NCI-H2081 (cell line): ENCODE measurements around the gene ATOSA.

Experiments
- DNase-seq, 2 experiments: peaks; one replicate each; lab custom pipeline; 2025; lab: John Stamatoyannopoulos, UW

The ATOSA gene

GRCh38 chr15:52682200-52682599 is 3.0 kb upstream of the ATOSA start:
- no peak for DNase-seq

GRCh38 chr15:52681441-52681840 is 2.3 kb upstream of the ATOSA start:
- DNase-seq = no peak

- no peak for DNase-seq
Measured at GRCh38 chr15:52680761-52681160, 1.6 kb upstream of the ATOSA start.

GRCh38 chr15:52680041-52680391 is 828 bp upstream of the ATOSA start:
- DNase-seq = no peak

- DNase-seq = peak; percentile 65 to 81
Measured at GRCh38 chr15:52678468-52679231, 538 bp downstream of the ATOSA start.

GRCh38 chr15:52677593-52678467 is 1.4 kb downstream of the ATOSA start:
- DNase-seq = peak; percentile 60 to 70

GRCh38 chr15:52674831-52675230 is 4.4 kb downstream of the ATOSA start:
- no peak for DNase-seq

GRCh38 chr15:52673734-52674133 is 5.5 kb downstream of the ATOSA start:
- no peak for DNase-seq

GRCh38 chr15:52673312-52673711 is 5.9 kb downstream of the ATOSA start:
- DNase-seq = no peak

GRCh38 chr15:52672661-52673060 is 6.5 kb downstream of the ATOSA start:
- no peak for DNase-seq

- no peak for DNase-seq
Measured at GRCh38 chr15:52670087-52670486, 9.1 kb downstream of the ATOSA start.

- no peak for DNase-seq
Measured at GRCh38 chr15:52668133-52668532, 11.1 kb downstream of the ATOSA start.

GRCh38 chr15:52667597-52667996 is 11.6 kb downstream of the ATOSA start:
- DNase-seq = no peak

- no peak for DNase-seq
Measured at GRCh38 chr15:52663536-52664294, 15.5 kb downstream of the ATOSA start.

- no peak for DNase-seq
Measured at GRCh38 chr15:52661909-52662308, 17.3 kb downstream of the ATOSA start.

- DNase-seq = no peak
Measured at GRCh38 chr15:52660192-52660591, 19.0 kb downstream of the ATOSA start.

GRCh38 chr15:52658955-52659354 is 20.2 kb downstream of the ATOSA start:
- DNase-seq = no peak

GRCh38 chr15:52657338-52657737 is 21.9 kb downstream of the ATOSA start:
- no peak for DNase-seq

GRCh38 chr15:52656412-52656811 is 22.8 kb downstream of the ATOSA start:
- DNase-seq = no peak

GRCh38 chr15:52653431-52653964 is 25.7 kb downstream of the ATOSA start:
- DNase-seq = peak in 1 of 2 experiments; percentile 25

GRCh38 chr15:52652984-52653383 is 26.2 kb downstream of the ATOSA start:
- no peak for DNase-seq

- DNase-seq = no peak
Measured at GRCh38 chr15:52652286-52652685, 26.9 kb downstream of the ATOSA start.
